ENCODE results near the gene GPI.
A peak's percentile ranks its signal among the peaks of the same experiment; 100 is the strongest.
"Not testable (repeated sequence)": the region's sequence is repeated elsewhere in the genome, so short reads cannot be mapped to it uniquely, and the experiment has no call there.

GPI gene

DNA sequence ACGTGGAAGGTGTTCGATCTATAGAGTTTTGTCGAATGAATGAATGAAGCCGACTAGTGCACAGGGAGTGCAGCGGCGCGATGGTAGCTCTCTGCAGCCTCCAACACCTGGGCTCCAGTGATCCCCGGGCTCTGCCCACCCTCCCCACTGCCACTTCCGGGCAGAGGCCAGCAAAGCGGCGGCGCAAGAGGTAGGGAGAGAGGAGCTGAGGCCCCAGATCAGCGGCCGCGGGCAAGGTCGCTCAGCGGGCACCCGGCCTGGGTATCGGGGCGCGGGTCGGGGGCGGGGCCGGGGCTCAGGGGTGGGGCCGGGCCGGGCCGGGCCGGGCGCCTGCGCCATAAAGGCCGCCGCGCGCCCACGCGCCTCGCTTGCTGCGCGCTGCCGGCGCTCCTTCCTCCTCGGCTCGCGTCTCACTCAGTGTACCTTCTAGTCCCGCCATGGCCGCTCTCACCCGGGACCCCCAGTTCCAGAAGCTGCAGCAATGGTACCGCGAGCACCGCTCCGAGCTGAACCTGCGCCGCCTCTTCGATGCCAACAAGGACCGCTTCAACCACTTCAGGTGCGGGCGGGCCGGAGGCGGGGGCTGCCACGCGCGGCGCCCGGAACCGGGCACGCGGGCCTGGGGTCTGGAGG is at the start of gene GPI:
Gene GPI, plus strand, starts transcription at position 367 of the 633 bp plus-strand sequence. Its CDS starts 71 bp downstream, at position 438.
- peak; percentile 42 for DNase-seq

DNA sequence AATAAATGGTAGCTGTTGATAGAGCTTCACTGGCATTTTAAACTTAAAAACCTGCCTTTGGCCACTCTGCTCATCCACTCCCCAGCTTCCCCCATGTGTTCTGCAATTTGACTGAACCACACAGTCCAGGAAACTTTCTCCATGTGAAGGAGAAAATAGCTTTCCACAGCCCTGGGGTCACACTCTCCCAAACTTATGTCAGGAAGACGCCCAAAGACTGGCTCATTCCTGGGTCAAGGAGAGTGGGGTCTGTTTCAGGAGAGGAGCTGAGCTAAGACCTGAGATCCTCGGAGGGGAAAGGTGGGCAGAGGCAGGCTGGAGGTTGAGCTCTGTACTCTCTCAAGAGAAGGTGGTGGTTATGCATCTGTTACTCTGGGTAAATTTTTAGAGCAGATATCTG is 48.7 kb upstream of the GPI start:
- DNase-seq = no peak

DNA sequence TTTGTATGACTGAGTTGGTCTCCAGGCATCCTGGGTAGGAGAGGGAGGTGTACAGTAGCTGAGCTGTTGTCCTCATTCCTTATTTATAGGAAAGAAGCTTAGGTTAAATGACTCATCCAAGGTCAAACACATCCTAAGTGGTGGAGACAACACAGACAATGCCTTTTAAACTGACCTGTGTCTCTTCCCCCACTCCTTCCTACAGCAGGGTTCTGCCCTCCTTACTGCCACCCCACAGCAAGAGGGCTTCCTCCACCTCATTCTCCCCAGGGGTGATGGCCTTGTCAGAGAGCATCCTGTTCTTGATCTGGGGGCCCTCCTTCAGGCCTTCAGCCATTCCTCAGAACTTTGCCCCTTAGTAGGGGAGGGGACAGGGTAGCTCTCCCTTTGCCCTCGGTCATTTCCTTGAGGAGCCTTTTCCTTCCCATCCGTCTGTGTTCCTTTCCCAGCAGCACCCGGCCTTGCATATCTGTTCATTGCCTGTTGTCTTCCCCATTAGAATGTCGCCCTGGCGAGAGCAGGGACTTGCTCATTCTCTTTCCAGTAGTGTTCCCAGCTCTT is 48.2 kb upstream of the GPI start:
- no peak for DNase-seq

DNA sequence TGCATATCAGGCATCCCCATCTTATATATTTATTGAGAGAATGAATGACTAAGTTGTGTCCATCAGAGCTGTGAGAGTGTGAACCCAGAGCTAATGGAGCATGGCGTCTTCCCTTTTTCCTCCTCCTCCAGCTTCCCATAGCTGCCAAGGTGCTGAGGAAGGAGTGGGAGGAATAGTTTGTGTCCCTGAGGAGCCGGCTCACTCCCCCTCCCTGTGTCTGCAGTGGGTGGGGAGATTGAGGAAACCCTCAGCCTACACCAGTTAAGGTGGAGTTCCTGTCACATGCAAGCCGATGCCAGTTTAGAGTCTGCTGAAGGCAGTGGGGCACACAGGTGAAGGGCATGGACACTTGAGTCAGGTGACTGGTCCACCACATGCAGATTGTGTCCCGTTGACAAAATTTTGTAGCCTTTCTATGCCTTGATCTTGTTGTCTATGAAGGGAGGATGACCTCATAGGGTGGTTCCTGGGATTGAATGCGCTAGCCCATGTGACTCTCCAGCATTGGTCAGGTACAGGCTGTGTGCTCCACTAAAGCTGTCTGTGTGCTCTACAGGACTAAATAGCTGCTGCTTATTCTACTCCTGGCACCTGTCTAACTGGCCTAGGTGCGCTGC is 47.6 kb upstream of the GPI start:
- DNase-seq = no peak

DNA sequence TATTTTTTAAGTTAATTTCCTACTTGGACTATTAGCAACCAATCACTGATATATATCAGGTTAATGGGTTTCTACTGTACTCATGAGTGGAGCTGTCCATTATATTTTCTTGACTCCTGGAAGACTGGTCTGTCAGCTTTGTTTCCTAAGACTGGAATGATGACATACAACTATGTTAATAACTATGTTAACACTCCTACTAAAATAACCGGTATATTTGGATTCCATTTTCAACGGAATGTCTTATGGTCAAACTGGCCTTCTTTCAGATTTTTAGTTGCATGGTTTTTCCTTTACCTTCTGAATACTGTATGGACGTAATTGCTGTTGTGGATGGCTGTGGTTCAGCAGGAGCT is 45.8 kb upstream of the GPI start:
- DNase-seq = no peak

DNA sequence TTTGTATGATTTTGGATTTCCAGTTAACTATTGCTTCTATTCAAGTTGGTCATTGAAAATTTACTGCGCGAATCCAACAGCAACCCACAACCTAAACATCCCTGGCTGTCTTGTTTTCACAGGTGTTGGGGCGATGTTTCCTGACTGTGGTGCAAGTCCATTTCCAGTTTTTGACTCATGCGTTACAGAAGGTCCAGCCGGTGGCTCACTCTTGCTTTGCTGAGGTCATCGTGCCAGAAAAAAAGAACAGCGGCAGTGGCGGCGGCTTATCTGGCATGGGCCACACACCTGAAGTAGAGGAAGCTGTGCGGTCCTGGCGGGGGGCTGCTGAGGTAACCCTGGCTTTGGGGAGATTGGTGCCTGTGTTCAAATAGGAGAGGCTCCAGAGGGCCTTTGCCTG is 45.2 kb upstream of the GPI start:
- DNase-seq = no peak

DNA sequence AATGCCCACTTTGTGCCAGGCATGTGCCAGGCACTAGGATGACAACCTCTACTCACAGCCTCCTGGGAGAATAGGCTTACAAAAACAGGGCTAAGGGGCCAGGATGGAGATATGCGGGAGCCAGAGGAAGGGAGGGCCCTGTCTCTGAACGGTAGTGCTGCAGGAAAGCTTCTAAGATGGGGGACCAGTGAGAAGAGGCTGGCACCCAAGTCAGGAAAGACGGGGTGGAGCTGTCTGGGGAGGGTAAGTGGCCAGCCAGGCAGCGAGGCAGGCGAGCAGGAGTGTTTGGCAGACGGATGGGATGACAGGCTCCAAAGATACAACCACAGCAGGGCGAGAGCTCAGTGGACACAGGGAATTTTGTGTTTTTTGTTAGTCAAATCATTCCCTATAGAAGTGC is 44.7 kb upstream of the GPI start:
- DNase-seq = no peak

DNA sequence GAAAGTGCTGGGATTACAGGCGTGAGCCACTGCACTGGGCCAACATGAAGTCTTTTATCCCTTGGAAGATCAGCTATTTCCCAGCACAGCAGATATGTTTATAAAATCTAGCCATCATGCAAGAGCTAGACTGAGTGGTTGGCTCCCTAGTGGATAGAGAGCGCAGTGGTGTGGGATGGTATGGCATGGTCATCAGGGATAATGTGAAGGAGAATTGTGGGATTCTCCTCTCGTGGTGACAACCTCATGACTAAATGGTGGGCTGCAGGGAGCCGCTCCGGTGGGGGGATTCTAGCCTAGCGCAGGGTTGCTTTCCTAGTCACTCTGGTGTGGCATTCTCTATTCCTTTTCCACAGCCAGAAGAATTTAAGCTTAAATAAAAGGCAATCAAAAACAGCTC is 43.3 kb upstream of the GPI start:
- DNase-seq = no peak

DNA sequence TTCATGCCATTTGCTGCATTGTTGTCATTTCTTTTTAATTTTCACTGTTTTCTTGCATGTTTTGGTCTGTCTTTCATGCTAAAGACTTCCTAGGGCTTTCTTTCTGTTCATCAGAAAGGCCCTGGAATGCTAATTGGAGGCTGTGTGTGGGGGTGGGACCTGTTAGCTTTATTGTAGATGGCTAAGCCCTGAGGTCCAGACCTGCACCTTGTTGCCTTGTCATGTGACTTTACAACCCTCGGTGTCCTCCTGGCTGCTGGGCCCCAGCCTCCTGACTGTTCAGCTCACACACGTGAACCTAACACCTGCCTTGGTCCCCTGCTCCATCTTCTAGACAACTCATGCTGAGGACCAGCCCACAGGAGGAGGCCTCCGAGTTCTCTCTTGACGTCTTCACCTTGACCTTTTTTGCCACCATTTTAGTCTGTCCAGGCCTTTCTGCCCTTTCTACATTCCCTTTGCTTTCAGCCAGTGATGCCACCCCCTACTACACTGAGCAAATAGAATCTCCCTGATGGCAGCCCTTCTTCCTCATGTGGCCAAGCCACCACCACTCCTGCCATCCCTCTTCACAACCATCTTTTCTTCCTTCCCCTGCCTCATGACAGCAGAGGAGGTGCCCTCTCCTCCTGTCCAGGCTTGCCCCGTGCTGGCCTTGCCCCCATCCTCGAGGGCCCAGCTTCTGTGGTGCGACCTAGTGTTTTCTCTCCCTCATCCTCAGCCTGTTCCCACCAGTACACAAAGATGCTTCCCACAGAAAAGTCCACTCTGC is 41.4 kb upstream of the GPI start:
- no peak for DNase-seq

DNA sequence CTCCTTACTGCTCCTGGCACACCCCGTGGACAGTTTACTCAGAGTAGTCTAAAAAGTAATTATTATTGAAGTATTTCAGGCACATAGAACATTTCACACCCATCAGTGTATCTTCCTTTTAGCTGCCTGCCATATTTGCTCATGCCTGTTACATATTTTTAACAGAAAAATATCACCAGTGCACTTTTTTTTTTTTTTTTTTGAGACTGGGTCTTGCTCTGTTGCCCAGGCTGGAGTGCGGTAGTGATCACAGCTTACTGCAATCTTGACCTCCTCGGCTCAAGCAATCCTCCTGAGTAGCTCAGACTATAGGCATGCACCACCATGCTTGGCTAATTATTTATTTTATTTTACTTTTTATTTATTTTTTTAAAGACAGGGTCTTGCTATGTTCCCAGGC is 40.7 kb upstream of the GPI start:
- no peak for DNase-seq

DNA sequence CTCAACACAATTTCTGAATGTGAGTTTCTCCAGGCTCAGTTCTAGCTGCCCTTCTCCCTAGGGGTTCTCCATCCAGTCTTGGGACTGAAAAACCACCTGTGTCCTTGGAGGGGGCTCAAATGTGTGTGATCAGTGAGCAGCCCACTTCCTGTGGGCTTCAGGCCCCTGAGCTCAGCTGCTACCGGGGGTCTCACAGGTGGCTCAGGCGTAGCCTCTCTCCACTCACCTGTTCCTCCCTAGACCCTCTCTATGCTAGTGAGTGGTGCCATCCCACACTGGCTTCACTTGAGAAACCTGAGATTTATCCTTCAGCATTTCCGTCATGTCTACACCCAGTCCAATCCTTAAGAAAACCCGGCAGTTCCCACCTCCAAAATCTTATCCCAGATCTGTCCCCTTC is 39.8 kb upstream of the GPI start:
- DNase-seq = no peak

DNA sequence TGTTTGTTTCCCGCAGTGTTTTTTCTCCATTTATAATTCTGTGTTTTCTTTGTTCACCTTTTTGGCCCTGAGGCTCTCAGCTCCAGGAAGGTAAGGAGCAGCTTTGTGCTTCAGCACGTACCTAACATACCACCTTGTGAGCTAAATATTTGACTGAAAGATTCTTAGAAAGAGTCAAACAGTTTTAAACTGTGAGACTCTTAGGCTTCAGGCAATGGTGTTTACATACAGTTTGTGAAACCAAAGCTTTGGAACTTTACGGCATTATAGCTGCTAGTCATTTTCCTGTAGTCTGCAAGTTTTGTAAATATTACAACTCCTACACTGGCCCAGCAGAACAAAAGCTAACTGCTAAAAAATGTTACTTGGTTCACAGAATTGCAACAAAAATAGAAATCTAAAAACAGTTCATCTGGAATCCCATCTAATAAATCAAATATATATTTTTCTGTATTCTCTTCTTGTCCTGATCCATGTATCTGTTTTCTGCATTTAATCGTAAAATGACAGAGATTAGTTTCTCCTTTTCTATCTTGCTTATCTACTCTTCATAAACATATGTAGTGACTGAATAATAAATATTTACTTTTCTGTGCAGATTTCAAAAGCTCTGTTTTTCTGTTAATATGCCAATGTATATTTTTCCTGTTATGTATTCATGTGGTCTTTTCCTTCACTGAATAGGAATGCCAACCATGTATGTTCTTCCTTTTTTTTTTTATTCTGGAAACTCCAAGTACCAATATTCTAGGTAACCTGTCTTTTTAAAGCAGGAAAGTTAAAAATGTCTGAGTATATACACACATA is 38.8 kb upstream of the GPI start:
- DNase-seq = no peak

DNA sequence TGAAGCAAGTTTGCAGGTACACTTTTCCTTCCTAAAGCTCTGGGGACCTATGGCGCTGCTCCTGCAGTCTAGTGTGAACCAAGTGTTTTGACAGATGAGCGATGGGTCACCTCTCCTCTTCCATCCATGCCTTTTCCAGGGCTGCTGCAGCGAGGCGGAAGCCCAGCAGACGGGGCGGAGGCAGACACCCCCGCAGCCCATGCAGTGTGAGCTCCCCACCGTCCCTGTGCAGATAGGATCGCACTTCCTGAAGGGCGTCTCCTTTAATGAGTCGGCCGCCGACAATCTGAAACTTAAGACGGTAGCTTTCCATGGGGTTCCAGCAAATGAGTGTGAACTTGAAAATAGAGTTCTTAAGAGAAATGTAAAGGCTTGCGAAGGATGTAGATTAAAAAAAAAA is 37.1 kb upstream of the GPI start:
- no peak for DNase-seq

DNA sequence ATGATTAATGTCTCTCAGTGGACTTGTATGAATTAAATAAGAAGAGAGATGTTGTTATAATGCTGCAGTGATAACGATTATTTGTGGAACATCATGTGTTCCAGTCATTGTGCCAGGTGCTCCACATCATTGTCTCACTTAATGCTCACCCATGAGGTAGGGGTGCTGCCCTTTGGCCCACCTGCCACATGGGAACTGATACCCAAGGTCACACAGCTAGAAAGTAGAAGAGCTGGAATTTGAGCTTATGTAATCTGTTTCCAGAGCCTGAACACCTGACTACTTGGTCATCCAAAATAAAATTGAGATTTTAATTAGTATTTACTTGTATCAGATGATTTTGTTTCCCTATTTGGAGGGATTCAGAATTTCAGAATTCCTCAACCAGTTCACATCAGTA is 36.0 kb upstream of the GPI start:
- no peak for DNase-seq

DNA sequence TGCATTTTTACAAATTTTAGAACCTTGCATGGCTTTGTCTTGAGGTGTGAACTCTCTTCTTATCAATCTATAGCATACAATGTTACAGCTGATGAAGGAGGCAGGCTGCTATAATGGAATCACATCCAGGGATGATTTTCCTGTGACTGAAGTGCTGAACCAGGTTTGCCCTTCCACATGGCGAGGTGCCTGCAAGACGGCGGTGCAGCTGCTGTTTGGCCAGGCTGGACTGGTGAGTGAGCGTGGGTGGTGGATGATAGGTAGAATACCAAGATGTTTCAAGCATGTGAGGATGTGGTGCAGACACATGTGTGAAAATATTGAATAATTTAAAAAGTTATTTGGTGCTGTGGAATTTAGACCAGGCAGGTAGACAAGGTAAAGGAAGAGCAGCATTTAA is 34.9 kb upstream of the GPI start:
- no peak for DNase-seq

DNA sequence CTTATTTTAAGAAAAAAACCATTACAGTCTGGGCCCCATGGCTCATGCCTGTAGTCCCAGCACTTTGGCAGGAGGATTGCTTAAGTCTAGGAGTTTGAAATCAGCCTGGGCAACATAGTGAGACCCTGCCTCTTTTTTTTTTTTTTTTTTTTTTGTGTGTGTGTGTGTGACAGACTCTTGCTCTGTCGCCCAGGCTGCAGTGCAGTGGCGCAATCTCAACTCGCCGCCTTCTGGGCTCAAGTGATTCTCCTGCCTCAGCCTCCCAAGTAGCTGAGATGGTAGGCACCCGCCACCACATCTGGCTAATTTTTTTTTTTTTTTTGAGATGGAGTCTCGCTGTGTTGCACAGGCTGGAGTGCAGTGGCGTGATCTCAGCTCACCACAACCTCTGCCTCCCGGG is 34.4 kb upstream of the GPI start:
- not testable (repeated sequence) for DNase-seq

DNA sequence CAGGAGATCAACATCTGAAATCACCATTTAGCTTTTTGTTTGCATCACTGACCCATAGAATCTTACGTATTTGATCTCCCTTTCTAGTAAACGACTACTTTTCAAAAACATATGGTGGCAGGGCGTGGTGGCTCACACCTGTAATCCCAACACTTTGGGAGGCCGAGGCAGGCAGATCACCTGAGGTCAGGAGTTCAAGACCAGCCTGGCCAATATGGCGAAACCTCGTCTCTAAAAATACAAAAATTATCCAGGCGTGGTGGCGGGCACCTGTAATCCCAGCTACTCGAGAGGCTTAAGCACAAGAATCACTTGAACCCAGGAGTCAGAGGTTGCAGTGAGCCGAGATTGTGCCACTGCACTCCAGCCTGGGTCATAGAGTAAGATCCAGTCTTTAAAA is 33.4 kb upstream of the GPI start:
- DNase-seq = not testable (repeated sequence)

DNA sequence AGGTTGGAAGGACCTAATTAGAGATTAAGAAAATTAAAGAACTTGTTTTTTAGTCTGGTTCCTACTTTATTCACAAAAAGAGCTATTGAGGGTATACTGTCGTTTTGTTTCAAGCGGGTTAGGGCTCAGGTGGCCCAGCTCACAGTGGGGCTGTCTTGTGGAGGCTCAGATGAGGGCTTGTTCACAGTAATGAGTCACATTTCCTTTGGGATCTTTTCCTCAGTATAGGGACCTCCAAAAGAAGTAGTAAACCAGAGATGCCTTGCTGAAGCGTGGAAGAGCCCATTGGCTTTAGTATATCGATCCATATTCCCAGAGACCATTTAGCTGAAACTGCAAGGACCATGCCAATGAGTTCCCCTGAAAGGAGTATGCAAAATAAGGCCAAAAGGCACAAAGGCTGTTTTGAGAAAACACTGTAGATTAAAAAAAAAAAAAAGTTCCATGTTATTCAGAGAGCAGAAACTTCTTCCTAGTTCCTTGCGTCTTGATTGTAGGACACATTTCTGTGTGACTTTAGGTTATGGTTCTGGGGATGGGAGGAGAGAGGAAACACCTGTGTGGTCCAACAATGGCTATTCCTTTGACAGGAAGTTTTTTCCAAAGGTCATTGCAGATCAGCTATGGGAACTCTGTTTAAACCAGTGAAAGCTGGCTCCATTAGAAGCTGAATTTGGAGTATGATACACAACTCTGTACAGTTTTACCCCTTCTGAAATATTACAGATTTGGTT is 32.8 kb upstream of the GPI start:
- DNase-seq = no peak

DNA sequence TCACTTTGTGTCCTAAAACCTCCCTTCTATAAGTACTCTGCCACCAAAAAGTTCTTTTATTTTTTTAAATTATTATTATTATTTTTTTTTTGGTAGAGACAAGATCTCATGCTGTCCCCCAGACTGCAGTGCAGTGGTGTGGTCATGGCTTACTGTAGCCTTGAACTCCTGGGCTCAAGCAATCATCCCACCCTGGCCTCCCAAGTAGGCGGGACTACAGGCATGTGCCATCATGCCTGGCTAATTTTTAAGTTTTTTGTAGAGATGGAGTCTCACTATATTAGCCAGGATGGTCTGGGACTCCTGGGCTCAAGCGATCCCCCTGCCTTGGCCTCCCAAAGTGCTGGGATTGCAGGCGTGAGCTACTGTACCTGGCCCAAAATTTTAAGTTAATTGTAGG is 29.1 kb upstream of the GPI start:
- no peak for DNase-seq

DNA sequence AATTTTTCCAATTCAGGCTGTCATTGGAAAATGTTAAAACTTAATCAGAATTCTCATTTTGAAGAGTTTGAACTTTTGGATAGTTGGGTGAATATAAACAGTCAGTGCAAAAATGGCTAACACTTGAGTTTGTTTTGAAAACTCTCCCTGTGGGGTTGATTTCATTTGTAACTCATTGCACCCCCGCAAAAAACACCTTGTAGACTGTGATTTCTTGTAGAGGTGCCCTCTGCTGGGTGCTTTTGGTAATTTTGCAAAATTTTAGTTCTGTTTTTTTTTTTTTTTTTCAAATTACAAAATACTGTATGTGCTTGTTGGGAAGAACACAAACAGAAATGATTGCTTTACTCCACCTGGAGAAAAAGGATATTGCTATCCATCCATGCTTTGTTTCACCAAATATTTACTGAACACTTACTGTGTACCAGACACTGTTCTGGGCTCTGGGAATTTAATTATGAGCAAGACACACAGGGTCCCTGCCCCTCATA is 28.2 kb upstream of the GPI start:
- DNase-seq = no peak

DNA sequence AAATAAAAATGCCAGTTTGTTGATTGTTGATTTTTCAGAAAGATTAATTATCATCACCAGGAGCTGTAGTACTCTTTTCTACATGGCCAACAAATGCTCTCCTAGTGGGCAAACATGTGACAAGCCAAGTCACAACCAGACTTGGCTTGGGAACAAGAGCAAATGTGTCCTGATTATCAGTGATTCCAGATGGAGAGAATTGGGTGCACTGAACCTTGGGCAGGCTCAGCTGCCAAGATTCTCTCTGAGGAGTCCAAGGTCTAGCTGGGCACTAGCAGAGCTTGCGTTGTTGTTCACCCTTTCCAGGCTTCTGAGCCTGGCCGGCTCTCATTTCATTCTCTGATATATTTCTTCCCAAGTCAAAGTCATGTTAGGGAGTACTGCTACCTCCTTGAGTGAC is 27.3 kb upstream of the GPI start:
- no peak for DNase-seq

DNA sequence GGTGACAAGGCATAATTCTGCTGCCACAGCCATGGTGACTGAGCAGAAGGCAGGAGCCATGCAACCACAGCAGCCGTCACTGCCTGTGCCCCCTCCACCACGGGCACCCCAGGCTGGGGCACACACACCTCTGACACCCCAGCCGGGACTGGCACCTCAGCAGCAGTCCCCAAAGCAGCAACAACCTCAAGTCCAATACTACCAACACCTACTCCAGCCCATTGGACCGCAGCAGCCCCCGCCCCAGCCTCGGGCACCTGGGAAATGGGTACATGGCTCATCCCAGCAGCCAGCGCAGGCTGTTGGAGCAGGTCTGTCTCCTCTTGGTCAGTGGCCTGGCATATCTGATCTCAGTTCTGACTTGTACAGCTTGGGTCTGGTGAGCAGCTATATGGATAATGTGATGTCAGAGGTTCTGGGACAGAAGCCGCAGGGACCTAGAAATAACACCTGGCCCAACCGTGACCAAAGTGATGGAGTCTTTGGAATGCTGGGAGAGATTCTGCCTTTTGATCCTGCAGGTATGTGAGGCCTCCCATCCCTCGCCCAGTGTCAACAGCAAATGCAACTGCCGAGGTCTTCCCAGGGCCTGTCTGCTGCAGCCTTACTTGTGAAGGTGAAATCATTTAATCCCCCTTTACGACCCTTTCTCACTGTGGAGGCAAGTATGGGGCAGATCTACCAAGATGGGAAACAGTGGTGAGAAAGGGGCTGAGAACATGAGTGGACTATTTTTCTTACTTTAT is 22.9 kb upstream of the GPI start:
- no peak for DNase-seq
